ENCODE data around the gene DEAF1. TPM values are rescaled to one million over a fixed set of nuclear protein-coding genes. Genes with fewer than 3 reads are reported as not detected.

The DEAF1 gene
- total and polyA plus RNA-seq, 9 of the 15 experiments (the other 6 are each of a cell fraction or from before 2014, with no cell fraction given): 2.0 to 69.1 (median 26.8) TPM

GRCh38 chr11:603154-603553 is 91.9 kb downstream of the DEAF1 start:
- Histone ChIP-seq H4K20me1 (replicated peaks; ENCODE audit: control insufficient read depth, insufficient read depth, low read length) (0 out of 2 replicates have a peak, but pooled peaks cover 1% of the 10 kb centered on the region), H3K9ac (ENCODE audit: insufficient read depth in 1 of 2, low read depth in 2 of 2, low read length in 2 of 2) (no peak overlapping the region), H3K4me1 (replicated peaks in 1 of 2; ENCODE audit: control insufficient read depth in 2 of 2, insufficient read depth in 2 of 2, low read length in 2 of 2) (peaks cover 0 to 13% of the 10 kb centered on the region in 2 experiments; a peak in 1 of 5 replicates), H2AFZ (ENCODE audit: low read depth, low read length) (no peak overlapping the region), H3K36me3 (ENCODE audit: control insufficient read depth, insufficient read depth, low read length) (peaks cover 90% of the 10 kb centered on the region), H3K9me1 (ENCODE audit: control insufficient read depth, insufficient read depth, low read length) (no peaks in the 10 kb centered on the region), H3K9me3 (replicated peaks; ENCODE audit: control insufficient read depth, insufficient read depth, low read depth, low read length) (no peaks in the 10 kb centered on the region), H3K4me3 (no peak overlapping the region), H3K79me2 (ENCODE audit: control insufficient read depth, insufficient read depth, low read length) (no peaks in the 10 kb centered on the region; the same call in 2 of the 3 replicates), H3K27me3 (ENCODE audit: control insufficient read depth in 2 of 2, insufficient read depth in 2 of 2, low read length in 2 of 2) (no peaks in the 10 kb centered on the region), H3K4me2 (ENCODE audit: insufficient read depth, low read length) (no peak overlapping the region), H3K27ac (ENCODE audit: extremely low read depth, low read depth, low read length) (no peak overlapping the region)
- DNase-seq (ENCODE audit: extremely low read depth in 1 of 4, low spot score in 3 of 4) (no peak), FAIRE-seq (no peak), ATAC-seq (no peak)
- ChIA-PET POLR2A (no interaction called here), CTCF (ENCODE audit: low intra/inter-chr PET ratio) (no interaction called here)
- WGBS (ENCODE audit: insufficient coverage, low coverage, missing lambda C conversion rate): 94% methylated on average over 13 of the region's 13 CpGs
- intact Hi-C loops (cut with micrococcal nuclease): no loop called here
- in situ Hi-C loops (cut with MboI): no loop called here
- TF ChIP-seq DACH1 (IDR thresholded peaks at IDR 0.05; ENCODE audit: partially characterized antibody): no peak
- TF ChIP-seq WHSC1 (IDR thresholded peaks at IDR 0.05; ENCODE audit: low read length): no peak
- TF ChIP-seq HMG20A (CRISPR knock-in tag; conservative IDR thresholded peaks at IDR 0.05): no peak
- no peak for TF ChIP-seq ZNF124 (CRISPR knock-in tag; IDR thresholded peaks at IDR 0.05)
- no peak for TF ChIP-seq POU5F1 (IDR thresholded peaks at IDR 0.05; ENCODE audit: borderline replicate concordance, low read depth, low read length, partially characterized antibody)
- BruUV-seq (replicated peaks): no TSS peak

DNA sequence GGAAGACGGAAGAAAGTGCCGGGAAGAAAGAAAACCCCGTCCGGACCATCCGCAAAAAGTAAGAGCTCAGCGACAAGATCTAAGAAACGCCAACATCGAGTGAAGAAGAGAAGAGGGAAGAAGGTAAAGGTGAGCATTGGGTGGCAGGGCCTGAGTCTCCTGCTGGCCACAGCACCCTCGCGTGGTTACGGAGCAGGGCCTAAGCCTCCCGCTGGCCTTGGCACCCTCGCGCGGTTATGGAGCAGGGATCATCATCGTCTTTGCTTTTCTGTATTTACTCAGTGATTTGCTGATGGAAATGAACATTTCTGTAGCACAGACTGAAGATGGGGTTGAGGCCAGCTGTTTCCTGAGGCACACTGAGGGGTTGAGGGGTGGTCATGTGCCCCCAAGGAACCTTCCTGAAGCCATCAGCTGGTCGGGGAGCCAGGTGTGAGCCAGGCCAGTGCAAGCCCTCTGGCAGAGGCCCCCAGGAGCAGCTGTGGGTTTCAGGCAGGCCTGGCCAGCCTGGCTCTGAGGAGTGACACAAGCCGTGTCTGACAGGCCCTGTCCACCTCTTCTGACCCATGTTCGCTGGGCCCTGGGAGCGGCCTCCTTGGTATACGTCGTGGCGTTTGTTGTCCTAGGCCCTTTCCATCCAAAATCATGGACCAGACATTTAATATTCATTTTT is 93.3 kb downstream of the DEAF1 start:
- intact Hi-C loops (cut with micrococcal nuclease): no loop called here
- no peaks in the 10 kb centered on the region for H3K9me1 ChIP-seq (ENCODE audit: control insufficient read depth, insufficient read depth, low read length)
- no peak overlapping the region for H2AFZ ChIP-seq (ENCODE audit: low read depth, low read length)
- no peaks in the 10 kb centered on the region for H3K9me3 ChIP-seq (replicated peaks; ENCODE audit: control insufficient read depth, insufficient read depth, low read depth, low read length)
- peak; percentile 50; the same call in 1 of the 2 replicates for TF ChIP-seq POLR2G (IDR thresholded peaks at IDR 0.05; ENCODE audit: low read depth, low read length)
- no peak for TF ChIP-seq BRCA1 (IDR thresholded peaks at IDR 0.05)
- TF ChIP-seq BRCA1 (CRISPR knock-in tag; IDR thresholded peaks at IDR 0.05): no peak
- no peak for TF ChIP-seq ZNF584 (CRISPR knock-in tag; IDR thresholded peaks at IDR 0.05; ENCODE audit: low read depth)
- no peaks in the 10 kb centered on the region for H4K20me1 ChIP-seq (replicated peaks; ENCODE audit: control insufficient read depth, insufficient read depth, low read length)
- ChIA-PET POLR2A (interaction anchor here (1.0 to 1.7 kb wide), 3 partner anchors 11 to 141 kb away, joined by 3 to 5 read pairs (median 4); no protein-coding TSS in a partner anchor), CTCF (ENCODE audit: low intra/inter-chr PET ratio) (no interaction called here)
- in situ Hi-C loops (cut with MboI): no loop called here
- FAIRE-seq: no peak
- no peak overlapping the region for H3K27ac ChIP-seq (ENCODE audit: extremely low read depth, low read depth, low read length)
- 97% methylated on average over 21 of the region's 23 CpGs for whole genome bisulfite sequencing (ENCODE audit: insufficient coverage, low coverage, missing lambda C conversion rate)
- peak overlapping the region in 1 of 2 experiments; percentile 43; a peak in 1 of 4 replicates for H3K9ac ChIP-seq (ENCODE audit: insufficient read depth in 1 of 2, low read depth in 2 of 2, low read length in 2 of 2)
- H3K4me3 ChIP-seq: no peak overlapping the region
- no peaks in the 10 kb centered on the region for H3K27me3 ChIP-seq (ENCODE audit: control insufficient read depth in 2 of 2, insufficient read depth in 2 of 2, low read length in 2 of 2)
- H3K4me1 ChIP-seq (replicated peaks in 1 of 2; ENCODE audit: control insufficient read depth in 2 of 2, insufficient read depth in 2 of 2, low read length in 2 of 2): peaks cover 0 to 13% of the 10 kb centered on the region in 2 experiments; a peak in 1 of 5 replicates
- ATAC-seq: no peak
- H3K4me2 ChIP-seq (ENCODE audit: insufficient read depth, low read length): no peak overlapping the region
- peaks cover 89% of the 10 kb centered on the region for H3K36me3 ChIP-seq (ENCODE audit: control insufficient read depth, insufficient read depth, low read length)
- no peak for DNase-seq (ENCODE audit: extremely low read depth in 1 of 4, low spot score in 3 of 4)
- H3K79me2 ChIP-seq (ENCODE audit: control insufficient read depth, insufficient read depth, low read length): no peaks in the 10 kb centered on the region; the same call in 2 of the 3 replicates
- BruUV-seq (replicated peaks): no TSS peak
